ENCODE measurements around the gene RYR2. TPM values are rescaled to one million over a fixed set of nuclear protein-coding genes. Genes with fewer than 3 reads are reported as not detected.

The RYR2 gene
- total RNA-seq, 4 donors from 2014 or later, result 0.16 to 1.4 (median 0.60) TPM

DNA sequence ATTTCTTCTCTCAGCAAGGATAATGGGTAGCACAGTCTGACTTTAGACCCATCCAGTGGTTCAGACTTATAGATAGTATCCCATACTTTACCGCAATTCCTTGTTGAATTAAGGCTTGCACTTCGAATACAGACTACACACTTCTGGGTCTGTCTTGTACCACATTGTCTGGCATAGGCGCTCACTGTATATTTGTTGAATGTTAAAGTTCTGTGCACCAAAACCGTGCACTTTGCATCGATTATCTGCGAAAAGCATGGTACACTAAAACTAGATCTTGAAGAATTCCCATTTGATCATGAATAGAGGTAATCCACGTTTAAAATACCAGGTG lies 556 bp upstream of the RYR2 start:
- TF ChIP-seq, protein P1, sequence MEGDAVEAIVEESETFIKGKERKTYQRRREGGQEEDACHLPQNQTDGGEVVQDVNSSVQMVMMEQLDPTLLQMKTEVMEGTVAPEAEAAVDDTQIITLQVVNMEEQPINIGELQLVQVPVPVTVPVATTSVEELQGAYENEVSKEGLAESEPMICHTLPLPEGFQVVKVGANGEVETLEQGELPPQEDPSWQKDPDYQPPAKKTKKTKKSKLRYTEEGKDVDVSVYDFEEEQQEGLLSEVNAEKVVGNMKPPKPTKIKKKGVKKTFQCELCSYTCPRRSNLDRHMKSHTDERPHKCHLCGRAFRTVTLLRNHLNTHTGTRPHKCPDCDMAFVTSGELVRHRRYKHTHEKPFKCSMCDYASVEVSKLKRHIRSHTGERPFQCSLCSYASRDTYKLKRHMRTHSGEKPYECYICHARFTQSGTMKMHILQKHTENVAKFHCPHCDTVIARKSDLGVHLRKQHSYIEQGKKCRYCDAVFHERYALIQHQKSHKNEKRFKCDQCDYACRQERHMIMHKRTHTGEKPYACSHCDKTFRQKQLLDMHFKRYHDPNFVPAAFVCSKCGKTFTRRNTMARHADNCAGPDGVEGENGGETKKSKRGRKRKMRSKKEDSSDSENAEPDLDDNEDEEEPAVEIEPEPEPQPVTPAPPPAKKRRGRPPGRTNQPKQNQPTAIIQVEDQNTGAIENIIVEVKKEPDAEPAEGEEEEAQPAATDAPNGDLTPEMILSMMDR (IDR thresholded peaks at IDR 0.05; ENCODE audit: low read depth), result no peak

DNA sequence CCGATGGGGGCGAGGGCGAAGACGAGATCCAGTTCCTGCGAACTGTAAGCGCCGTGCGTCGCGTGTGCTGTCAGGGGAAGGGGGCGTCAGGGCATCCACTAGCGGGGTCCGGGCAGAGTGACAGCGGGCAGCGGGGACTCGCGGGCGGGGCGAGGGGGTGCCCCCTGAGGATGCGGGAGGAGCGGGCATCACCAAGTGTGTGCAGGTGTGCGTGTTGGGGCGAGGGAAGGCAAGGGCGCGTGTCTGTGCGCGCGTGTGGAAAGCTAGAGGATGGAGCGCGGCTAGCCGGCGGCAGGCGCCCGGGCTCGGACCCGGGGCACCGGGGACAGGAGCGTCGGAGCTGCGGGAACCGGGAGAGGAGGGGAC lies 525 bp downstream of the RYR2 start:
- TF ChIP-seq, protein P1 (IDR thresholded peaks at IDR 0.05; ENCODE audit: low read depth), result no peak

DNA sequence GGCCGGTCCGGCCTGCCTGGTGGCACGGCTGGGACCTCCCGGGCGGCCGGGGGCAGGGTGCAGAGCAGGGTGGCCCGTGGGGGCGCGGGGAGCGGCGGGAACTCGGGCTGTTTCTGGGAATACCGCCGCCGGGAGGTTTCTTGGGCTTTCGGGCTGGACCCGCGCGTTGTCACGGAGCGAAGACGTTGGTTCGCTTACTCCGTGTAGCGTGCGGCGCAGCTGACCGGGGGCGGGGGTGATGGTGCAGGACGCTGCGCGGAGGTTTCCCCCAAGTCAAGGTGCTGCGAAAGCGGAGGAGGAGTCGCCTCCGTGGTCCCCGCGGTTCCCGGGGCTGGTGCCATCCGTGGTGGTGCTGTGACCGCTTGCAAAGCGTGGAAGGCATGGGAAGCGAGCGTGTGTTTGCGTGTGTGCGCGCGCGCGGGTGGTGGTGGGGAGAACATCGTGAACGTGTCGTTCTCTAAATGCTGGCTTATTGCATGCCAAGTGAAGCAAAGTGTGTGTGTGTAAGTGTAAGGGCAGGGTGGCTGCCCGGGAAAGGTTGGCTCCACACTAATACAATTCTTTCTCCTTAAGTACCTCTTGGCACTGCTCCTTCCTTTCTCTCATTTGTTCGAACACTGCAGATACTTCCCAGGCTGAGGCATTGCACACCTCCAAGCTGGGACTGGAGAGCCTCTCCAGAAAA lies 1.1 kb downstream of the RYR2 start:
- TF ChIP-seq, protein P1 (IDR thresholded peaks at IDR 0.05; ENCODE audit: low read depth), result no peak

DNA sequence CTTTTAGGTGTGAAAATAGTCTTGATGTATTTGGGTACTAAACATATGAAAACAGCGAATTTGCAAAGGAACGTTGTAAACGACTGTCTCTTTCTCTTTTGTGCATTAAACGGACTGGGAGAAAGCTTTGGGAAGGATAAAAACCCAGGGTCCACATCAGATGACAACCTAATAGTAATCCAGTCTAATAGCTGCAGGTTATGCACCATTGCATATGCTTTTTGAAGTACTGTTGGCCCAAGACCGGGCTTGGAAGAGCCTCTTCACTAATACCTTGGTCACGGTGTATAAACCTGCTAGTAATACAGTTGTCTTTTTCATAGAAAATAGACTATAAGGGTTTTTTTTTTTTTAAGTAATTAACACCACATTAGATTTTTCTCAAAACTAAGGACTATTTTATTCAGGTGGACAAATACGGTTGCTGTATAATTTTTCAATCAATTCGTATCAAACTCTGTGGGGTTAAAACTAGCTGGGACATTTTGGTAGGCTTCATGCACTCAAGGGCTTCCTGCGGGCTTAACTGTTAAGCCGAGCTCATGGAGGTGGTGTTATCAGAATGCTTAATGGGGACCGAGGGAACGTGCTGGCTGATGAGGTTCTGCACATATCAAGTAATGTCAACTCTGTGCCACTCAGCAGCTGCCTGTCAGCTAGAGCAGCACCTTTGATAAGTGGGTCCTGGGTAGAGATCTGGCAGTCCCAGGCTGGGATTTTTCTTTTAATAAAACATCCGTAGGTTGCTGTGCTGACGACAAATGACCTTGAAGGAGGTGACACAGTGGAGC lies 2.1 kb downstream of the RYR2 start:
- TF ChIP-seq, protein P1 (IDR thresholded peaks at IDR 0.05; ENCODE audit: low read depth), result no peak

DNA sequence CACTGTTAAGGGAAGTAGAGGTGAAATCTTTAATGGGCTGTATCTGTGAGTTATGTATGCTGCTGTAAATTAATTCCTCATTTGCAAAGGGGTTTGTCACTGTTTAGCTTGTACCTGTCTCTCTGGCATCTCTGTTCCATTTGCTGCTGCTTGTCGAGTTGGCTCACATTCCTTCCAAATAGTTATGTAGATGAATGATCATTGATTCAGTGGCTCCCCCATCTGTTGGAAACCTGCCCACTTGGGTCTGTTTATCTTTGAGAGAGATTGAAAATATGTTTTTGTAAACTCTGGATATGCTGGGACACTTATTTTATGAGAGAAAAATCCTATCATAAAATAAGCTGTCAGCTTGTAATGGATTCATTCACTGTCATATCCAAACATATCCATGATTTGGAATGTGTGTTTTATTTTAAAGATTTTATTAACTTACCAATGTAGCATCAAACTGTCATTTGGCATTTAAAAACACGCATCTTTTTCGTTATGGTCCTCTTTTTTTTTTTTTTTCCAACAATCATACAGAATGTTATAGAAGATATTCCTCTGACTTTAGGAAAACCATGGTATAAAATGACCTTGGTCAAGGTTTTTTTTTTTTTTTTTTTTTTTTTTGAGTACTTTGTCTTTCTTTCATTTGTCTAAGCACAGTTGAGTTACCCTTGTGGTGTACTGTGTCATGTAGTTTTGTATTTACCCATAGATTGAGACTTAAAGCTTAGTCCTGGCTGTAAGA lies 3.5 kb downstream of the RYR2 start:
- TF ChIP-seq, protein P1 (IDR thresholded peaks at IDR 0.05; ENCODE audit: low read depth), result no peak

DNA sequence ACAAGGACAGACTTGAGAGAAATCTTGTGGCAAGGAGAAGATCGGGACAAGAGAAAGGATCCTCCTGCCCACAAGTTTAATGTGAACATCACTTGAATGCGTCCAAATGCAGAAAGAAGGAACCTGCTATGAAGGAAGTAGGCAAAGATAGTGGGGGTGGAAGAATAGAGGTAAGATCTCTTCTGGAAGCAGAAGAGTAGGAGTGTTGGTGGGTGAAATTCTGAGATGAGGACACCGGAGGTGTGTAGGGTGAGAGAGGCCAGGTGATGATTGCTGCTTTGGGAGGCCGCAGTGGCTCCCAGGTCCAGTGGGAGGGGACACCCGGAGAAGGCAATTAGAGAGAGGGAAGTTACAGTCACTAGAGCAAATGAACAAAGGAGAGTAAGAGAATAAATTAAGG lies 6.8 kb downstream of the RYR2 start:
- TF ChIP-seq, protein P1 (IDR thresholded peaks at IDR 0.05; ENCODE audit: low read depth), result no peak

DNA sequence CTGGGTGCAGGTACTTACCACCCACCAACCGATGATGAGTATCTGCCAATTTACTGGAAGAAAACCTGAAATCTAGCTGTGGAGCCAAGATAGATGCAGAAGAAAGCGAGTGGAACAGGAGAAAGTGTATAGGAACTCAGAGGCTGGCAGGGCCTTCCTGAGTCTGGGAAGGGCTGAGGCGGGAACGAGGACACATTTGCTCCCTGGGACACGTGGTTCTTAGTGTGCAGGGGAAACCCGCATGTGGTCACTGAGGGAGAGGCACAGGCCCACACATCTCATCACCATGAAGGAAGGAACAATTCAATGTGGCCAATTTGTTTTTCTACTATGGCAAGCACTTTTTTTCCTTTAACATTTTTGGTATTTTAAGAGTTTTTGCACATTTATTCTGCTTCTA lies 8.2 kb downstream of the RYR2 start:
- TF ChIP-seq, protein P1 (IDR thresholded peaks at IDR 0.05; ENCODE audit: low read depth), result no peak
